NCI-H1694 treated with DMSO at 0.1 percent for 48 hours (cell line): ENCODE data around the gene CNIH4.
"Not testable (repeated sequence)": the region's sequence is repeated elsewhere in the genome, so short reads cannot be mapped to it uniquely, and the experiment has no call there.

Experiments
- DNase-seq: peaks from one replicate; lab custom pipeline; 2025; lab: John Stamatoyannopoulos, UW

The CNIH4 gene

GRCh38 chr1:224356685-224357625 lies at the start of gene CNIH4:
TSS of gene CNIH4 (plus strand) at chr1:224356879. CDS start at chr1:224356925, 46 bp downstream.
- DNase-seq, result peak; percentile 93

- DNase-seq, result no peak
These were observed 48.6 kb upstream of the CNIH4 start for GRCh38 chr1:224308064-224308463.

- DNase-seq, result not testable (repeated sequence)
These were observed 45.2 kb upstream of the CNIH4 start for GRCh38 chr1:224311503-224311902.

GRCh38 chr1:224312025-224312424 lies 44.7 kb upstream of the CNIH4 start:
- no peak for DNase-seq

GRCh38 chr1:224317383-224318045 lies 39.2 kb upstream of the CNIH4 start:
- DNase-seq, result no peak

GRCh38 chr1:224321706-224322105 lies 35.0 kb upstream of the CNIH4 start:
- DNase-seq, result no peak

GRCh38 chr1:224325959-224326358 lies 30.7 kb upstream of the CNIH4 start:
- DNase-seq, result no peak

- DNase-seq, result no peak
These were observed 28.0 kb upstream of the CNIH4 start for GRCh38 chr1:224328644-224329043.

GRCh38 chr1:224329484-224329841 lies 27.2 kb upstream of the CNIH4 start:
- no peak for DNase-seq

GRCh38 chr1:224329842-224330753 lies 26.6 kb upstream of the CNIH4 start, which contains the start of gene NVL:
TSS of gene NVL (minus strand) at chr1:224330172. CDS start at chr1:224330127, 45 bp downstream.
- DNase-seq, result peak; percentile 92

GRCh38 chr1:224331326-224331725 lies 25.4 kb upstream of the CNIH4 start:
- no peak for DNase-seq

- no peak for DNase-seq
These were observed 24.9 kb upstream of the CNIH4 start for GRCh38 chr1:224331824-224332223.

- peak; percentile 68 for DNase-seq
These were observed 23.3 kb upstream of the CNIH4 start for GRCh38 chr1:224333309-224333926.

- no peak for DNase-seq
These were observed 22.5 kb upstream of the CNIH4 start for GRCh38 chr1:224333939-224334786.

GRCh38 chr1:224338150-224338838 lies 18.4 kb upstream of the CNIH4 start:
- DNase-seq, result no peak

GRCh38 chr1:224339442-224340033 lies 17.1 kb upstream of the CNIH4 start:
- DNase-seq, result no peak

- DNase-seq, result not testable (repeated sequence)
These were observed 16.0 kb upstream of the CNIH4 start for GRCh38 chr1:224340453-224341384.

GRCh38 chr1:224343679-224344078 lies 13.0 kb upstream of the CNIH4 start:
- DNase-seq, result no peak
